Vagina (tissue), 2 donors: Measurements from ENCODE around the gene POLRMT. TPM values are rescaled to one million over a fixed set of nuclear protein-coding genes. Genes with fewer than 3 reads are reported as not detected.
"Not testable (repeated sequence)": the region's sequence is repeated elsewhere in the genome, so short reads cannot be mapped to it uniquely, and the experiment has no call there.

Experiments used
- DNase-seq, 2 donors: peaks; one replicate each; pipeline ENCODE4 v3.0.0-alpha.2; 2017; ENCODE audit errors: extremely low spot score in 2 of 2
- H3K27ac ChIP-seq: fragments of 200-600 bp; sonication (generic); one replicate; pipeline ENCODE4 v1.5.1; 2019
- H3K27me3 ChIP-seq: fragments of 200-600 bp; sonication (generic); one replicate; pipeline ENCODE4 v1.5.1; 2019
- H3K36me3 ChIP-seq, 2 donors: fragments of 200-600 bp; sonication (generic); one replicate each; pipeline ENCODE4 v1.5.1; 2017 to 2019
- H3K4me1 ChIP-seq: fragments of 200-600 bp; sonication (generic); one replicate; pipeline ENCODE4 v1.5.1; 2019
- H3K4me3 ChIP-seq, 2 donors: fragments of 200-600 bp; sonication (generic); 1 replicate in 1 of 2; 2 replicates in 1 of 2; pipeline ENCODE4 v1.5.1; 2016 to 2019
- H3K9me3 ChIP-seq: fragments of 200-600 bp; sonication (generic); one replicate; pipeline ENCODE4 v1.5.1; 2019
- CTCF ChIP-seq, 3 experiments: fragments of 450-650 bp in 2 of 3; fragments of 200-600 bp in 1 of 3; sonication (generic) in 1 of 3; IDR thresholded peaks; one replicate each; pipeline ENCODE4 v1.5.1; 2017 to 2019; ENCODE audit warnings: antibody characterized with exemption in 3 of 3, mild to moderate bottlenecking in 2 of 3, moderate library complexity in 2 of 3
- POLR2A ChIP-seq, 2 donors: fragments of 450-650 bp; IDR thresholded peaks; one replicate each; pipeline ENCODE4 v1.6.1; 2017; ENCODE audit warnings: antibody characterized with exemption in 2 of 2, mild to moderate bottlenecking in 2 of 2, moderate library complexity in 2 of 2
- POLR2AphosphoS5 ChIP-seq, 2 donors: sonication (generic); formaldehyde crosslinking; IDR thresholded peaks; one replicate each; pipeline ENCODE4 v1.9.0; 2017; ENCODE audit warnings: antibody characterized with exemption in 2 of 2, mild to moderate bottlenecking in 2 of 2, low read depth in 1 of 2; ENCODE audit not compliant: insufficient read depth in 1 of 2
- intact Hi-C: fragments of 100-400 bp; cut with DNase I; formaldehyde crosslinking; loops from one replicate; pipeline ENCODE4 v1.15.1; 2023
- total RNA-seq: library from RNA; depleted of rRNA; stranded (reverse); fragments of >200 nt; gene quantifications from one replicate; pipeline ENCODE4 v1.2.3, GENCODE V29; 2016

POLRMT gene
- total RNA-seq, 1 donor from 2014 or later: 33.9 TPM

- intact Hi-C loops: no loop called here
- peak within 1 kb of the TSS; percentile 99 for H3K27ac ChIP-seq
- TF ChIP-seq CTCF (IDR thresholded peaks at IDR 0.05): no peak
- peak in 1 of 2 donors; percentile 67 for TF ChIP-seq POLR2A (IDR thresholded peaks at IDR 0.05)
- peak in 1 of 2 donors; percentile 55 for TF ChIP-seq POLR2AphosphoS5 (IDR thresholded peaks at IDR 0.05; ENCODE audit: insufficient read depth in 1 of 2, low read depth in 1 of 2)
- H3K36me3 ChIP-seq: no peaks in the 10 kb centered on the region
- DNase-seq: no peak
- H3K27me3 ChIP-seq: no peaks in the 10 kb centered on the region
- H3K9me3 ChIP-seq: no peaks in the 10 kb centered on the region
- peak within 1 kb of the TSS; percentile 59 to 72 for H3K4me3 ChIP-seq
- peaks cover 41% of the 10 kb centered on the region for H3K4me1 ChIP-seq
Measured at GRCh38 chr19:676339-677105, 43.2 kb upstream of the POLRMT start, which contains the start of gene FSTL3. FSTL3 (plus strand) TSS chr19:676392; CDS start chr19:676424, 32 bp downstream.

GRCh38 chr19:676007-676338, 42.6 kb upstream of the POLRMT start:
- intact Hi-C loops: no loop called here
- no peak for TF ChIP-seq POLR2A (IDR thresholded peaks at IDR 0.05)
- TF ChIP-seq CTCF (IDR thresholded peaks at IDR 0.05): no peak

GRCh38 chr19:674282-675151, 41.2 kb upstream of the POLRMT start:
- DNase-seq: no peak
- TF ChIP-seq CTCF (IDR thresholded peaks at IDR 0.05) (no peak), POLR2A (IDR thresholded peaks at IDR 0.05) (no peak), POLR2AphosphoS5 (IDR thresholded peaks at IDR 0.05; ENCODE audit: insufficient read depth in 1 of 2, low read depth in 1 of 2) (no peak)
- intact Hi-C loops: no loop called here

More at GRCh38 chr19:676007-676338, 42.6 kb upstream of the POLRMT start:
- H3K4me1 ChIP-seq: peaks cover 41% of the 10 kb centered on the region
- no peaks in the 10 kb centered on the region for H3K36me3 ChIP-seq
- no peak for DNase-seq
- H3K27ac ChIP-seq: peak overlapping the region; percentile 99
- H3K9me3 ChIP-seq: no peaks in the 10 kb centered on the region
- H3K27me3 ChIP-seq: no peaks in the 10 kb centered on the region
- H3K4me3 ChIP-seq: peak overlapping the region; percentile 59 to 72

GRCh38 chr19:670609-671075, 37.3 kb upstream of the POLRMT start:
- no peaks in the 10 kb centered on the region for H3K9me3 ChIP-seq
- DNase-seq: no peak
- TF ChIP-seq POLR2A (IDR thresholded peaks at IDR 0.05) (no peak), CTCF (IDR thresholded peaks at IDR 0.05) (no peak)
- no peaks in the 10 kb centered on the region for H3K36me3 ChIP-seq
- no peak overlapping the region for H3K27ac ChIP-seq
- H3K4me1 ChIP-seq: peaks cover 5% of the 10 kb centered on the region
- no peaks in the 10 kb centered on the region for H3K27me3 ChIP-seq
- intact Hi-C loops: no loop called here
- H3K4me3 ChIP-seq: no peak overlapping the region

More at GRCh38 chr19:674282-675151, 41.2 kb upstream of the POLRMT start:
- peak overlapping the region; percentile 12 for H3K27ac ChIP-seq
- peaks cover 39% of the 10 kb centered on the region for H3K4me1 ChIP-seq
- H3K4me3 ChIP-seq: no peak overlapping the region
- H3K9me3 ChIP-seq: no peaks in the 10 kb centered on the region
- H3K27me3 ChIP-seq: no peaks in the 10 kb centered on the region
- no peaks in the 10 kb centered on the region for H3K36me3 ChIP-seq

GRCh38 chr19:668675-669434, 35.5 kb upstream of the POLRMT start:
- DNase-seq, H3K27me3 ChIP-seq, H3K9me3 ChIP-seq, H3K36me3 ChIP-seq, H3K27ac ChIP-seq, H3K4me3 ChIP-seq: not testable (repeated sequence)
- intact Hi-C loops: loop anchor here (5.0 kb wide), 1 partner anchor 63 kb away; no protein-coding TSS in a partner anchor
- peaks cover 14% of the 10 kb centered on the region for H3K4me1 ChIP-seq

GRCh38 chr19:666985-667573, 33.7 kb upstream of the POLRMT start:
- intact Hi-C loops: loop anchor here (5.0 kb wide), 1 partner anchor 65 kb away; no protein-coding TSS in a partner anchor
- not testable (repeated sequence) for H3K36me3 ChIP-seq, H3K27ac ChIP-seq, H3K4me3 ChIP-seq, DNase-seq, H3K27me3 ChIP-seq, H3K9me3 ChIP-seq
- peaks cover 21% of the 10 kb centered on the region for H3K4me1 ChIP-seq
